ENCODE results near the gene RELN.

GRCh38 chr7:103686064-103686463 is 303.4 kb downstream of the RELN start:
- TF ChIP-seq POLR2A (IDR thresholded peaks at IDR 0.05; ENCODE audit: low read depth, low read length) = no peak
- no peak for TF ChIP-seq POLR2AphosphoS5 (IDR thresholded peaks at IDR 0.05; ENCODE audit: low read depth, low read length)
- TF ChIP-seq PAX5 (IDR thresholded peaks at IDR 0.05; ENCODE audit: insufficient read depth, low read length, severe bottlenecking) = no peak
- no peak for TF ChIP-seq TAF1 (IDR thresholded peaks at IDR 0.05; ENCODE audit: low read depth, low read length)
- no peak for TF ChIP-seq POU2F2 (IDR thresholded peaks at IDR 0.05; ENCODE audit: low read depth, low read length)
- no peak for TF ChIP-seq SPI1 (IDR thresholded peaks at IDR 0.05; ENCODE audit: low read depth, low read length)
